Activated B cell treated with CpG ODN at 0.5 μM for 24 hours (primary cell): ENCODE data around the gene GUCY2F. TPM values are rescaled to one million over a fixed set of nuclear protein-coding genes. Genes with fewer than 3 reads are reported as not detected.

Experiments
- ATAC-seq: fragments of 200-7000 bp; cut with Tn5 transposase; one replicate; pipeline ENCODE4 v1.10.0; 2021; ENCODE audit warnings: low read depth, mild to moderate bottlenecking, moderate library complexity
- CTCF ChIA-PET: fragments of 350-600 bp; sonication (Branson Sonifier 250); formaldehyde crosslinking; loops from one replicate; lab custom pipeline; 2021; ENCODE audit warnings: antibody characterized with exemption; lab: Charles Lee
- POLR2A ChIA-PET: fragments of 350-600 bp; sonication (Branson Sonifier 250); formaldehyde crosslinking; loops from one replicate; lab custom pipeline; 2021; ENCODE audit warnings: antibody characterized with exemption; lab: Charles Lee
- DNase-seq: peaks from one replicate; pipeline ENCODE4 v3.0.0; 2022
- H3K27ac Mint-ChIP-seq: one replicate; pipeline ENCODE4 v1.8.0; 2020; ENCODE audit warnings: mixed read lengths
- H3K27me3 Mint-ChIP-seq: one replicate; pipeline ENCODE4 v1.8.0; 2021; ENCODE audit warnings: mixed read lengths
- H3K36me3 Mint-ChIP-seq: one replicate; pipeline ENCODE4 v1.8.0; 2021; ENCODE audit warnings: low read depth, mixed read lengths
- H3K4me1 Mint-ChIP-seq: one replicate; pipeline ENCODE4 v1.8.0; 2021; ENCODE audit warnings: mixed read lengths
- H3K4me3 Mint-ChIP-seq: one replicate; pipeline ENCODE4 v1.8.0; 2020; ENCODE audit warnings: mild to moderate bottlenecking, mixed read lengths
- H3K9me3 Mint-ChIP-seq: one replicate; pipeline ENCODE4 v1.8.0; 2020; ENCODE audit warnings: mixed read lengths
- CTCF ChIP-seq: fragments of 200-600 bp; IDR thresholded peaks from one replicate; pipeline ENCODE4 v1.8.0; 2022; ENCODE audit warnings: antibody characterized with exemption, mild to moderate bottlenecking
- intact Hi-C: fragments of 100-400 bp; cut with micrococcal nuclease; formaldehyde crosslinking; loops from one replicate; pipeline ENCODE4 v1.15.1; 2024
- total RNA-seq: library from RNA; stranded (reverse); gene quantifications from 2 replicates; pipeline ENCODE4 v1.2.3, GENCODE V29; 2022

The GUCY2F gene
- total RNA-seq, 1 donor from 2014 or later, result not detected

- POLR2A ChIA-PET, result no interaction called here
- ATAC-seq (no peak), DNase-seq (no peak)
- H3K4me3 Mint-ChIP-seq, result no peak overlapping the region
- no peaks in the 10 kb centered on the region for H3K27me3 Mint-ChIP-seq
- H3K27ac Mint-ChIP-seq, result no peak overlapping the region
- H3K9me3 Mint-ChIP-seq, result no peaks in the 10 kb centered on the region
- no peaks in the 10 kb centered on the region for H3K36me3 Mint-ChIP-seq
- intact Hi-C loops, result no loop called here
- H3K4me1 Mint-ChIP-seq, result no peaks in the 10 kb centered on the region
- no peak for TF ChIP-seq CTCF
- CTCF ChIA-PET, result no interaction called here
Measured at GRCh38 chrX:109357706-109358105, 124.2 kb downstream of the GUCY2F start.

GRCh38 chrX:109356684-109357083 lies 125.2 kb downstream of the GUCY2F start:
- DNase-seq (no peak), ATAC-seq (no peak)
- Mint-ChIP-seq H3K4me3 (no peak overlapping the region), H3K27me3 (no peaks in the 10 kb centered on the region), H3K36me3 (no peaks in the 10 kb centered on the region), H3K4me1 (no peaks in the 10 kb centered on the region), H3K9me3 (no peaks in the 10 kb centered on the region), H3K27ac (no peak overlapping the region)
- ChIA-PET POLR2A (no interaction called here), CTCF (no interaction called here)
- intact Hi-C loops, result no loop called here
- no peak for TF ChIP-seq CTCF

GRCh38 chrX:109352066-109352588 lies 129.8 kb downstream of the GUCY2F start:
- H3K4me1 Mint-ChIP-seq, result no peaks in the 10 kb centered on the region
- H3K9me3 Mint-ChIP-seq, result no peaks in the 10 kb centered on the region
- CTCF ChIA-PET, result no interaction called here
- ATAC-seq, result no peak
- POLR2A ChIA-PET, result no interaction called here
- DNase-seq, result no peak
- intact Hi-C loops, result no loop called here
- no peaks in the 10 kb centered on the region for H3K27me3 Mint-ChIP-seq
- TF ChIP-seq CTCF, result no peak
- H3K27ac Mint-ChIP-seq, result no peak overlapping the region
- H3K4me3 Mint-ChIP-seq, result no peak overlapping the region
- H3K36me3 Mint-ChIP-seq, result no peaks in the 10 kb centered on the region

- Mint-ChIP-seq H3K9me3 (no peaks in the 10 kb centered on the region), H3K36me3 (no peaks in the 10 kb centered on the region), H3K4me1 (no peaks in the 10 kb centered on the region), H3K27ac (no peak overlapping the region), H3K4me3 (no peak overlapping the region), H3K27me3 (no peaks in the 10 kb centered on the region)
- ChIA-PET CTCF (no interaction called here), POLR2A (no interaction called here)
- DNase-seq (no peak), ATAC-seq (no peak)
- TF ChIP-seq CTCF, result no peak
- intact Hi-C loops, result no loop called here
Measured at GRCh38 chrX:109351557-109351956, 130.3 kb downstream of the GUCY2F start.

- H3K27me3 Mint-ChIP-seq, result no peaks in the 10 kb centered on the region
- no peaks in the 10 kb centered on the region for H3K9me3 Mint-ChIP-seq
- H3K4me3 Mint-ChIP-seq, result no peak overlapping the region
- H3K36me3 Mint-ChIP-seq, result no peaks in the 10 kb centered on the region
- intact Hi-C loops, result no loop called here
- no peak for DNase-seq
- H3K27ac Mint-ChIP-seq, result no peak overlapping the region
- POLR2A ChIA-PET, result no interaction called here
- no peak for TF ChIP-seq CTCF
- H3K4me1 Mint-ChIP-seq, result no peaks in the 10 kb centered on the region
- CTCF ChIA-PET, result no interaction called here
- ATAC-seq, result no peak
Measured at GRCh38 chrX:109350551-109350950, 131.3 kb downstream of the GUCY2F start.
